CD14-positive monocyte (primary cell): ENCODE measurements around the gene MTFMT. TPM values are rescaled to one million over a fixed set of nuclear protein-coding genes. Genes with fewer than 3 reads are reported as not detected.

Experiments
- DNase-seq, 3 donors: peaks; one replicate each; pipeline ENCODE4 v3.0.0-alpha.2; 2011 to 2022
- H2AFZ ChIP-seq: 2 replicates; pipeline ENCODE4 v1.6.0; 2012; ENCODE audit warnings: mild to moderate bottlenecking, low read depth, low read length, inconsistent platforms; ENCODE audit not compliant: insufficient read depth, poor library complexity, severe bottlenecking
- H3K27ac ChIP-seq, 2 donors: 1 replicate in 1 of 2; 2 replicates in 1 of 2; pipeline ENCODE4 v1.5.1; 2012 to 2013; ENCODE audit warnings: low read length in 2 of 2, control low read depth in 1 of 2, inconsistent platforms in 1 of 2, low read depth in 1 of 2, mild to moderate bottlenecking in 1 of 2
- H3K27me3 ChIP-seq, 2 donors: one replicate each; pipeline versions ENCODE4 v1.6.0 to v1.6.1; 2011 to 2013; ENCODE audit warnings: low read length in 2 of 2; ENCODE audit not compliant: control insufficient read depth in 2 of 2, insufficient read depth in 2 of 2
- H3K36me3 ChIP-seq, 2 donors: replicated peaks in 1 of 2; 1 replicate in 1 of 2; 2 replicates in 1 of 2; pipeline versions ENCODE4 v1.5.1 to v1.6.1; 2012 to 2013; ENCODE audit warnings: low read length in 2 of 2, control low read depth in 1 of 2, inconsistent platforms in 1 of 2, mild to moderate bottlenecking in 1 of 2; ENCODE audit not compliant: insufficient read depth in 2 of 2, control insufficient read depth in 1 of 2
- H3K4me1 ChIP-seq, 2 donors: 1 replicate in 1 of 2; 2 replicates in 1 of 2; pipeline versions ENCODE4 v1.5.1 to v1.6.1; 2012 to 2013; ENCODE audit warnings: low read length in 2 of 2, control low read depth in 1 of 2, inconsistent platforms in 1 of 2, mild to moderate bottlenecking in 1 of 2, moderate library complexity in 1 of 2; ENCODE audit not compliant: insufficient read depth in 2 of 2, control insufficient read depth in 1 of 2
- H3K4me2 ChIP-seq: replicated peaks from 2 replicates; pipeline ENCODE3; 2012; ENCODE audit warnings: low read length, moderate library complexity, mild to moderate bottlenecking; ENCODE audit not compliant: poor library complexity, severe bottlenecking; ENCODE audit errors: extremely low read depth
- H3K4me3 ChIP-seq, 3 experiments: fragments of 200-600 bp in 1 of 3; sonication (generic) in 1 of 3; replicated peaks in 1 of 3; 1 replicate in 2 of 3; 2 replicates in 1 of 3; pipeline ENCODE4 v1.5.1; 2011 to 2013; ENCODE audit warnings: low read length in 3 of 3, mild to moderate bottlenecking in 3 of 3, control low read depth in 2 of 3, low read depth in 2 of 3, inconsistent platforms in 1 of 3, moderate library complexity in 1 of 3
- H3K79me2 ChIP-seq: 2 replicates; pipeline ENCODE4 v1.6.0; 2012; ENCODE audit warnings: mild to moderate bottlenecking, control low read depth, inconsistent platforms, low read length, moderate library complexity; ENCODE audit not compliant: insufficient read depth
- H3K9ac ChIP-seq: 2 replicates; pipeline ENCODE4 v1.6.0; 2017; ENCODE audit warnings: low read length, mild to moderate bottlenecking; ENCODE audit not compliant: insufficient read depth, poor library complexity, severe bottlenecking
- H3K9me3 ChIP-seq, 2 donors: replicated peaks in 1 of 2; 1 replicate in 1 of 2; 2 replicates in 1 of 2; pipeline versions ENCODE4 v1.5.1 to v1.6.1; 2012 to 2013; ENCODE audit warnings: low read length in 2 of 2, control low read depth in 1 of 2; ENCODE audit not compliant: control insufficient read depth in 1 of 2, insufficient read depth in 1 of 2
- H4K20me1 ChIP-seq: 2 replicates; pipeline ENCODE4 v1.6.0; 2012; ENCODE audit warnings: mild to moderate bottlenecking, low read length, control low read depth, moderate library complexity; ENCODE audit not compliant: insufficient read depth
- H3K27ac Mint-ChIP-seq, 7 donors: one replicate each; pipeline ENCODE4 v1.8.0; 2020; ENCODE audit warnings: mild to moderate bottlenecking in 7 of 7, mixed read lengths in 7 of 7, moderate library complexity in 6 of 7, inconsistent platforms in 2 of 7
- H3K27me3 Mint-ChIP-seq, 3 donors: one replicate each; pipeline ENCODE4 v1.8.0; 2021 to 2022; ENCODE audit warnings: low read depth in 3 of 3, mild to moderate bottlenecking in 3 of 3, mixed read lengths in 3 of 3, moderate library complexity in 3 of 3, inconsistent platforms in 1 of 3
- H3K36me3 Mint-ChIP-seq, 2 donors: one replicate each; pipeline ENCODE4 v1.8.0; 2020; ENCODE audit warnings: mixed read lengths in 2 of 2, inconsistent platforms in 1 of 2, mild to moderate bottlenecking in 1 of 2
- H3K4me1 Mint-ChIP-seq: one replicate; pipeline ENCODE4 v1.8.0; 2020; ENCODE audit warnings: mild to moderate bottlenecking, mixed read lengths
- H3K4me3 Mint-ChIP-seq, 2 donors: one replicate each; pipeline ENCODE4 v1.8.0; 2020; ENCODE audit warnings: mild to moderate bottlenecking in 2 of 2, mixed read lengths in 2 of 2, moderate library complexity in 1 of 2
- H3K9me3 Mint-ChIP-seq, 7 donors: one replicate each; pipeline ENCODE4 v1.8.0; 2020 to 2022; ENCODE audit warnings: mixed read lengths in 7 of 7, mild to moderate bottlenecking in 6 of 7, moderate library complexity in 6 of 7, inconsistent platforms in 2 of 7
- CTCF ChIP-seq: fragments of 200-600 bp; IDR thresholded peaks from one replicate; pipeline ENCODE4 v1.8.0; 2022; ENCODE audit warnings: antibody characterized with exemption, mild to moderate bottlenecking
- WGBS: methylation state at CpG from one replicate; pipeline ENCODE4 v1.1.5; 2013; ENCODE audit warnings: missing lambda C conversion rate; ENCODE audit not compliant: insufficient coverage; 5-methylcytosine and 5-hydroxymethylcytosine counted together
- intact Hi-C, 2 donors: fragments of 100-400 bp; cut with micrococcal nuclease; formaldehyde crosslinking; loops; one replicate each; pipeline versions ENCODE4 v1.15.0 to v1.15.1; 2023
- polyA plus RNA-seq, 3 donors: library from polyadenylated mRNA; depleted of rRNA in 1 of 3; unstranded in 2 of 3; stranded (reverse) in 1 of 3; fragments of 300-500 nt in 2 of 3; fragments of >200 nt in 1 of 3; fragmentation: Illumina TruSeq in 2 of 3; gene quantifications; 1 replicate in 2 of 3; 2 replicates in 1 of 3; pipeline ENCODE4 v1.2.3, GENCODE V29; 2012 to 2021

The MTFMT gene
- polyA plus RNA-seq, 3 donors, result 5.1 to 10.8 (median 9.0) TPM

GRCh38 chr15:64991536-64992135 is 37.8 kb downstream of the MTFMT start:
- no CpG with 5 or more reads among the region's 2 CpGs for WGBS
- H4K20me1 ChIP-seq, result no peaks in the 10 kb centered on the region
- H3K27ac ChIP-seq, result no peak overlapping the region
- H3K4me2 ChIP-seq, result no peak overlapping the region
- intact Hi-C loops, result no loop called here
- peaks cover 27 to 33% of the 10 kb centered on the region in 2 donors for H3K4me1 ChIP-seq
- no peak for TF ChIP-seq CTCF
- Mint-ChIP-seq H3K9me3 (peaks cover 0 to 2% (median 0%) of the 10 kb centered on the region in 7 donors), H3K4me3 (no peak overlapping the region), H3K27me3 (peaks cover 0 to 4% (median 3%) of the 10 kb centered on the region in 3 donors), H3K27ac (no peak overlapping the region), H3K4me1 (peaks cover 33% of the 10 kb centered on the region), H3K36me3 (peaks cover 7 to 14% of the 10 kb centered on the region in 2 donors)
- no peaks in the 10 kb centered on the region for H3K9me3 ChIP-seq
- H3K9ac ChIP-seq, result no peak overlapping the region
- H3K4me3 ChIP-seq, result no peak overlapping the region
- DNase-seq, result no peak
- peaks cover 4 to 11% of the 10 kb centered on the region in 2 donors for H3K36me3 ChIP-seq
- H3K79me2 ChIP-seq, result peaks cover 30% of the 10 kb centered on the region
- peak overlapping the region; percentile 25 for H2AFZ ChIP-seq
- H3K27me3 ChIP-seq, result no peaks in the 10 kb centered on the region

GRCh38 chr15:64990168-64990470 is 39.3 kb downstream of the MTFMT start:
- H3K36me3 Mint-ChIP-seq, result peaks cover 7 to 14% of the 10 kb centered on the region in 2 donors
- Histone ChIP-seq H3K79me2 (peaks cover 42% of the 10 kb centered on the region), H3K27ac (peak overlapping the region; percentile 71 to 96), H3K9me3 (no peaks in the 10 kb centered on the region), H3K27me3 (no peaks in the 10 kb centered on the region), H3K9ac (peak overlapping the region; percentile 95), H3K36me3 (peaks cover 4 to 11% of the 10 kb centered on the region in 2 donors), H4K20me1 (no peaks in the 10 kb centered on the region), H3K4me3 (peak overlapping the region; percentile 53 to 98 (median 92)), H2AFZ (peak overlapping the region; percentile 82), H3K4me1 (peaks cover 43 to 48% of the 10 kb centered on the region in 2 donors), H3K4me2 (peak overlapping the region; percentile 92)
- H3K9me3 Mint-ChIP-seq, result peaks cover 0 to 2% (median 0%) of the 10 kb centered on the region in 7 donors
- peak overlapping the region; percentile 88 to 97 (median 93) for H3K27ac Mint-ChIP-seq
- WGBS, result no CpG with 5 or more reads among the region's 9 CpGs
- peaks cover 0 to 4% (median 0%) of the 10 kb centered on the region in 3 donors for H3K27me3 Mint-ChIP-seq
- no peak for DNase-seq
- peaks cover 44% of the 10 kb centered on the region for H3K4me1 Mint-ChIP-seq
- no peak for TF ChIP-seq CTCF
- H3K4me3 Mint-ChIP-seq, result peak overlapping the region; percentile 99
- intact Hi-C loops, result no loop called here
